HCT116 (cell line): ENCODE results near the gene PHKA2. TPM values are rescaled to one million over a fixed set of nuclear protein-coding genes. Genes with fewer than 3 reads are reported as not detected.

Experiments
- ATAC-seq: fragments of 200-7000 bp; cut with Tn5 transposase; 2 replicates; pipeline ENCODE4 v1.9.1; 2020; ENCODE audit warnings: mild to moderate bottlenecking, moderate library complexity
- BruUV-seq: library from RNA; stranded (reverse); fragments of 400-500 nt; replicated peaks from 2 replicates; lab custom pipeline; 2021; lab: Mats Ljungman, UMichigan
- CTCF ChIA-PET: fragments of 300-600 bp; sonication (Branson Sonifier 250); formaldehyde crosslinking; loops from one replicate; lab custom pipeline; 2021; ENCODE audit warnings: antibody characterized with exemption; lab: Charles Lee
- POLR2A ChIA-PET: fragments of 300-600, 350-600 bp; sonication (Branson Sonifier 250); formaldehyde crosslinking; loops from one replicate; lab custom pipeline; 2021; ENCODE audit warnings: antibody characterized with exemption; lab: Charles Lee
- RAD21 ChIA-PET, 2 experiments: fragments of 300-600 bp; sonication (Branson Sonifier 250); formaldehyde crosslinking; loops; one replicate each; lab custom pipeline; 2023; ENCODE audit warnings: low total read pairs in 2 of 2; ENCODE audit not compliant: uncharacterized antibody in 2 of 2, unreplicated experiment in 2 of 2, low non-redundant PET in 1 of 2; lab: Charles Lee
- DNase-seq: peaks from one replicate; pipeline ENCODE4 v3.0.0-alpha.2; 2010; ENCODE audit warnings: low read depth, low spot score
- H2AFZ ChIP-seq: fragments of 200-600 bp; shearing (Covaris generic), sonication (generic); 2 replicates; pipeline ENCODE4 v1.6.1; 2017; ENCODE audit warnings: low read depth, mixed run types, mixed read lengths, antibody characterized with exemption, low read length; ENCODE audit not compliant: poor library complexity, severe bottlenecking
- H3K27ac ChIP-seq: 2 replicates; pipeline ENCODE4 v1.5.1; 2012; ENCODE audit warnings: low read depth, low read length
- H3K27me3 ChIP-seq: fragments of 200-600 bp; sonication (generic); 2 replicates; pipeline ENCODE4 v1.6.1; 2016; ENCODE audit warnings: mixed run types, low read length, mixed read lengths; ENCODE audit not compliant: insufficient read depth
- H3K36me3 ChIP-seq, 2 experiments: fragments of 200-500 bp in 1 of 2; fragments of 200-600 bp in 1 of 2; sonication (Bioruptor generic) in 1 of 2; sonication (generic) in 1 of 2; 2 replicates each; pipeline versions ENCODE4 v1.5.1 to v1.6.1; 2014 to 2016; ENCODE audit warnings: low read length in 2 of 2, inconsistent platforms in 1 of 2, mixed read lengths in 1 of 2, mixed run types in 1 of 2; ENCODE audit not compliant: insufficient read depth in 2 of 2, control insufficient read depth in 1 of 2
- H3K4me1 ChIP-seq, 2 experiments: fragments of 200-600 bp in 1 of 2; sonication (generic) in 1 of 2; 2 replicates each; pipeline versions ENCODE4 v1.5.1 to v1.6.1; 2012 to 2017; ENCODE audit warnings: low read length in 2 of 2, inconsistent platforms in 1 of 2, mild to moderate bottlenecking in 1 of 2, mixed read lengths in 1 of 2, mixed run types in 1 of 2, moderate library complexity in 1 of 2; ENCODE audit not compliant: insufficient read depth in 2 of 2, control insufficient read depth in 1 of 2
- H3K4me2 ChIP-seq: fragments of 200-600 bp; sonication (generic); 2 replicates; pipeline ENCODE4 v1.6.1; 2017; ENCODE audit warnings: mixed run types, low read length, mixed read lengths
- H3K4me3 ChIP-seq, 2 experiments: fragments of 200-600 bp in 1 of 2; sonication (generic) in 1 of 2; replicated peaks in 1 of 2; 2 replicates each; pipeline ENCODE4 v1.5.1; 2011 to 2016; ENCODE audit warnings: low read length in 2 of 2, control low read depth in 1 of 2, low read depth in 1 of 2, mild to moderate bottlenecking in 1 of 2, mixed read lengths in 1 of 2, mixed run types in 1 of 2
- H3K79me2 ChIP-seq: fragments of 200-600 bp; sonication (generic); 2 replicates; pipeline ENCODE4 v1.6.1; 2017; ENCODE audit warnings: mild to moderate bottlenecking, mixed run types, low read length, moderate library complexity, mixed read lengths; ENCODE audit not compliant: insufficient read depth
- H3K9ac ChIP-seq: fragments of 200-600 bp; sonication (generic); 2 replicates; pipeline ENCODE4 v1.6.1; 2016; ENCODE audit warnings: low read length, mixed read lengths
- H3K9me2 ChIP-seq: fragments of 200-600 bp; sonication (generic), shearing (Covaris generic); 2 replicates; pipeline ENCODE4 v1.6.1; 2017; ENCODE audit warnings: mixed run types, mild to moderate bottlenecking, moderate library complexity; ENCODE audit not compliant: insufficient read depth
- H3K9me3 ChIP-seq, 2 experiments: fragments of 200-500 bp in 1 of 2; fragments of 200-600 bp in 1 of 2; sonication (Bioruptor generic) in 1 of 2; sonication (generic) in 1 of 2; 2 replicates each; pipeline ENCODE4 v1.6.1; 2014 to 2017; ENCODE audit warnings: low read length in 2 of 2, mixed read lengths in 2 of 2, inconsistent platforms in 1 of 2, low read depth in 1 of 2, mild to moderate bottlenecking in 1 of 2, mixed run types in 1 of 2, moderate library complexity in 1 of 2; ENCODE audit not compliant: control insufficient read depth in 1 of 2, insufficient read depth in 1 of 2
- H4K20me1 ChIP-seq: fragments of 200-600 bp; sonication (generic), shearing (Covaris generic); 2 replicates; pipeline ENCODE4 v1.6.1; 2017; ENCODE audit warnings: mixed run types, mild to moderate bottlenecking, moderate library complexity; ENCODE audit not compliant: insufficient read depth
- CBX3 ChIP-seq: IDR thresholded peaks from 2 replicates; pipeline ENCODE4 v1.6.1; 2012; ENCODE audit warnings: low read depth
- EGR1 ChIP-seq: IDR thresholded peaks from 2 replicates; pipeline ENCODE4 v1.6.1; 2012; ENCODE audit warnings: low read depth
- ELF1 ChIP-seq: IDR thresholded peaks from 2 replicates; pipeline ENCODE4 v1.6.1; 2012; ENCODE audit warnings: low read depth, borderline replicate concordance
- EZH2 ChIP-seq: fragments of 200-600 bp; sonication (generic); IDR thresholded peaks from 2 replicates; pipeline ENCODE4 v1.6.1; 2017; ENCODE audit warnings: antibody characterized with exemption, mixed run types
- EZH2phosphoT487 ChIP-seq: fragments of 200-600 bp; IDR thresholded peaks from 2 replicates; pipeline ENCODE4 v1.6.1; 2018; ENCODE audit warnings: antibody characterized with exemption, borderline replicate concordance
- FOSL1 ChIP-seq: IDR thresholded peaks from 2 replicates; pipeline ENCODE4 v1.6.1; 2012; ENCODE audit warnings: low read depth
- JUND ChIP-seq: IDR thresholded peaks from 2 replicates; pipeline ENCODE4 v1.6.1; 2012
- POLR2A ChIP-seq: IDR thresholded peaks from 2 replicates; pipeline ENCODE4 v1.7.0; 2011; ENCODE audit warnings: borderline replicate concordance; ENCODE audit not compliant: insufficient read depth, insufficient read length; ENCODE audit errors: extremely low read depth
- POLR2AphosphoS5 ChIP-seq: IDR thresholded peaks from 2 replicates; pipeline ENCODE4 v1.6.1; 2011; ENCODE audit warnings: mild to moderate bottlenecking, low read depth, low read length, moderate library complexity
- RAD21 ChIP-seq: IDR thresholded peaks from 2 replicates; pipeline ENCODE4 v1.6.1; 2012; ENCODE audit warnings: low read depth, mild to moderate bottlenecking
- SIN3A ChIP-seq: IDR thresholded peaks from 2 replicates; pipeline ENCODE4 v1.6.1; 2012; ENCODE audit warnings: low read depth
- SP1 ChIP-seq: IDR thresholded peaks from 2 replicates; pipeline ENCODE4 v1.6.1; 2012; ENCODE audit warnings: low read depth
- SRF ChIP-seq: IDR thresholded peaks from 2 replicates; pipeline ENCODE4 v1.6.1; 2012; ENCODE audit warnings: low read depth
- TCF7L2 ChIP-seq: IDR thresholded peaks from 2 replicates; pipeline ENCODE4 v1.7.0; 2011; ENCODE audit warnings: borderline replicate concordance, inconsistent platforms; ENCODE audit not compliant: insufficient read depth, insufficient read length; ENCODE audit errors: extremely low read depth
- ZFX ChIP-seq: fragments of 450-650 bp; IDR thresholded peaks from 2 replicates; pipeline ENCODE4 v1.6.1; 2017
- ZNF274 ChIP-seq: fragments of 200-500 bp; sonication (Bioruptor generic); IDR thresholded peaks from 2 replicates; pipeline ENCODE4 v1.6.1; 2014; ENCODE audit warnings: mild to moderate bottlenecking, low read depth, low read length, inconsistent platforms
- intact Hi-C: fragments of 100-400 bp; cut with micrococcal nuclease; formaldehyde crosslinking; loops from 2 replicates; pipeline ENCODE4 v1.10.0; 2022
- total RNA-seq: library from RNA; stranded (reverse); gene quantifications from one replicate; pipeline ENCODE4 v1.2.1, GENCODE V29; 2021; ENCODE audit not compliant: unreplicated experiment
- TF ChIP-seq, protein P1 (sequence below): IDR thresholded peaks from 2 replicates; pipeline ENCODE4 v1.6.1; 2011; ENCODE audit warnings: mild to moderate bottlenecking, low read length, moderate library complexity; ENCODE audit not compliant: insufficient replicate concordance; ENCODE audit errors: extremely low read depth
- TF ChIP-seq, protein P2 (sequence below), 3 experiments: fragments of 200-600 bp in 1 of 3; sonication (generic) in 1 of 3; IDR thresholded peaks in 2 of 3; conservative IDR thresholded peaks in 1 of 3; 2 replicates each; pipeline ENCODE4 v1.5.1; 2012 to 2017; ENCODE audit warnings: low read depth in 2 of 3, low read length in 2 of 3, antibody characterized with exemption in 1 of 3, borderline replicate concordance in 1 of 3, control low read depth in 1 of 3, mild to moderate bottlenecking in 1 of 3, mixed read lengths in 1 of 3, mixed run types in 1 of 3, moderate library complexity in 1 of 3; ENCODE audit not compliant: insufficient read depth in 1 of 3
- TF ChIP-seq, protein P3 (sequence below): IDR thresholded peaks from 2 replicates; pipeline ENCODE4 v1.6.1; 2012
- TF ChIP-seq, protein P4 (sequence below): IDR thresholded peaks from 2 replicates; pipeline ENCODE4 v1.6.1; 2012

PHKA2 gene
- total RNA-seq, 1 experiment from 2014 or later: 23.8 TPM

DNA sequence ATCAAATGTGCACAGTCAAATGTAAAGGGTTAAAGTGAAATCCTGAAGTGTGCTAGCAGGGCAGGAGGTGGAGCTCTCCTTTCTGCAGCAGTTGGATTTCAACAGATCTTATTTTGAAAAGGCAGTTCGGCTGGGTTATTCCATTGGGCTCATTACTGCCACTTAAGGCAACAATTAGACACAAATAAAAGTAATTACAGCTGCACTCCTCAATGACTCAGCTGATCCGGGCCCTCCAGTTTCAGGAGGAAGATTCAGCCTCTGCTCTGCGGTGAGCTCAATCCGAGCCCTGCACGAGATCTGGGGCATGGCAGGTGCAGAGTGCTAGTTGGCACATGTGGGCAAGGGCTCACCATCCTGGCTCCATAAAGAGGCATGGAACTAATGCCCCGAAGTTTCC lies 85.4 kb downstream of the PHKA2 start:
- TF ChIP-seq EGR1: no peak
- TF ChIP-seq, protein P1, sequence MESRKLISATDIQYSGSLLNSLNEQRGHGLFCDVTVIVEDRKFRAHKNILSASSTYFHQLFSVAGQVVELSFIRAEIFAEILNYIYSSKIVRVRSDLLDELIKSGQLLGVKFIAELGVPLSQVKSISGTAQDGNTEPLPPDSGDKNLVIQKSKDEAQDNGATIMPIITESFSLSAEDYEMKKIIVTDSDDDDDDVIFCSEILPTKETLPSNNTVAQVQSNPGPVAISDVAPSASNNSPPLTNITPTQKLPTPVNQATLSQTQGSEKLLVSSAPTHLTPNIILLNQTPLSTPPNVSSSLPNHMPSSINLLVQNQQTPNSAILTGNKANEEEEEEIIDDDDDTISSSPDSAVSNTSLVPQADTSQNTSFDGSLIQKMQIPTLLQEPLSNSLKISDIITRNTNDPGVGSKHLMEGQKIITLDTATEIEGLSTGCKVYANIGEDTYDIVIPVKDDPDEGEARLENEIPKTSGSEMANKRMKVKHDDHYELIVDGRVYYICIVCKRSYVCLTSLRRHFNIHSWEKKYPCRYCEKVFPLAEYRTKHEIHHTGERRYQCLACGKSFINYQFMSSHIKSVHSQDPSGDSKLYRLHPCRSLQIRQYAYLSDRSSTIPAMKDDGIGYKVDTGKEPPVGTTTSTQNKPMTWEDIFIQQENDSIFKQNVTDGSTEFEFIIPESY: no peak
- TF ChIP-seq SIN3A: no peak
- TF ChIP-seq EZH2: no peak
- no peak for TF ChIP-seq FOSL1
- no peak for TF ChIP-seq CBX3
- TF ChIP-seq POLR2AphosphoS5: no peak
- Histone ChIP-seq H3K27ac (no peak overlapping the region), H3K9me3 (no peaks in the 10 kb centered on the region), H2AFZ (no peak overlapping the region), H3K9ac (no peak overlapping the region), H3K9me2 (no peaks in the 10 kb centered on the region), H3K36me3 (no peaks in the 10 kb centered on the region), H3K4me1 (no peaks in the 10 kb centered on the region), H3K4me2 (no peak overlapping the region), H4K20me1 (no peaks in the 10 kb centered on the region), H3K4me3 (no peak overlapping the region), H3K79me2 (no peaks in the 10 kb centered on the region), H3K27me3 (no peaks in the 10 kb centered on the region)
- DNase-seq: no peak
- no peak for ATAC-seq
- ChIA-PET RAD21 (no interaction called here), POLR2A (no interaction called here), CTCF (no interaction called here)
- BruUV-seq: no TSS peak
- intact Hi-C loops: no loop called here

DNA sequence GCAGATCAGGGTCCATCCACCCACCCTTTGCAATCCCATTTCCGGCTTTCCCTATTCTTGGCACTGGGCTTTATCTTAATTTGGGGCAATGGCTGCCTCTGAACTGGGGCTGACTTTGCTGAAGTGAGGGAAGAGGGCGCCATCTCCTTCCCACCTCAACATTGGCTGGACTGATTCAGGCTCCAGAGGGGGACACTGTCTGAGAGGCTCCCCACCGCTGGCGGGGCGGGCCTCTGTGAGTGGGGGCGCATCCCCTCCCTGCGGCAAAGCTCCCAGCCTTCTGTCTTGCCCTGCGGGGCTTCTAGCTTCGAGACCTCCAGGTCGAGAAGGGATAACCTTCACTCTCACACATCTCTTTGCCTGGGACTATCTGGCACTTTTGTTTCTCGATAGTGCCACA lies 85.8 kb downstream of the PHKA2 start:
- CTCF ChIA-PET: no interaction called here
- Histone ChIP-seq H3K4me1 (no peaks in the 10 kb centered on the region), H3K79me2 (no peaks in the 10 kb centered on the region), H3K27ac (no peak overlapping the region), H3K4me2 (no peak overlapping the region), H3K9me2 (no peaks in the 10 kb centered on the region), H4K20me1 (no peaks in the 10 kb centered on the region), H3K36me3 (no peaks in the 10 kb centered on the region), H3K9ac (no peak overlapping the region), H3K4me3 (no peak overlapping the region), H3K27me3 (no peaks in the 10 kb centered on the region), H3K9me3 (no peaks in the 10 kb centered on the region), H2AFZ (no peak overlapping the region)
- POLR2A ChIA-PET: no interaction called here
- ATAC-seq (no peak), DNase-seq (no peak)
- RAD21 ChIA-PET: no interaction called here
- no TSS peak for BruUV-seq
- intact Hi-C loops: no loop called here
- no peak for TF ChIP-seq POLR2A
- TF ChIP-seq RAD21: no peak
- no peak for TF ChIP-seq ZNF274
- no peak for TF ChIP-seq POLR2AphosphoS5
- TF ChIP-seq FOSL1: no peak
- TF ChIP-seq ZFX: no peak
- no peak for TF ChIP-seq SP1
- no peak for TF ChIP-seq ELF1
- TF ChIP-seq, protein P2, sequence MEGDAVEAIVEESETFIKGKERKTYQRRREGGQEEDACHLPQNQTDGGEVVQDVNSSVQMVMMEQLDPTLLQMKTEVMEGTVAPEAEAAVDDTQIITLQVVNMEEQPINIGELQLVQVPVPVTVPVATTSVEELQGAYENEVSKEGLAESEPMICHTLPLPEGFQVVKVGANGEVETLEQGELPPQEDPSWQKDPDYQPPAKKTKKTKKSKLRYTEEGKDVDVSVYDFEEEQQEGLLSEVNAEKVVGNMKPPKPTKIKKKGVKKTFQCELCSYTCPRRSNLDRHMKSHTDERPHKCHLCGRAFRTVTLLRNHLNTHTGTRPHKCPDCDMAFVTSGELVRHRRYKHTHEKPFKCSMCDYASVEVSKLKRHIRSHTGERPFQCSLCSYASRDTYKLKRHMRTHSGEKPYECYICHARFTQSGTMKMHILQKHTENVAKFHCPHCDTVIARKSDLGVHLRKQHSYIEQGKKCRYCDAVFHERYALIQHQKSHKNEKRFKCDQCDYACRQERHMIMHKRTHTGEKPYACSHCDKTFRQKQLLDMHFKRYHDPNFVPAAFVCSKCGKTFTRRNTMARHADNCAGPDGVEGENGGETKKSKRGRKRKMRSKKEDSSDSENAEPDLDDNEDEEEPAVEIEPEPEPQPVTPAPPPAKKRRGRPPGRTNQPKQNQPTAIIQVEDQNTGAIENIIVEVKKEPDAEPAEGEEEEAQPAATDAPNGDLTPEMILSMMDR (IDR thresholded peaks at IDR 0.05 in 2 of 3, conservative IDR thresholded peaks at IDR 0.05 in 1 of 3; ENCODE audit: borderline replicate concordance in 1 of 3, insufficient read depth in 1 of 3, low read depth in 2 of 3, low read length in 2 of 3): no peak
- no peak for TF ChIP-seq JUND
- no peak for TF ChIP-seq SRF
- TF ChIP-seq, protein P3, sequence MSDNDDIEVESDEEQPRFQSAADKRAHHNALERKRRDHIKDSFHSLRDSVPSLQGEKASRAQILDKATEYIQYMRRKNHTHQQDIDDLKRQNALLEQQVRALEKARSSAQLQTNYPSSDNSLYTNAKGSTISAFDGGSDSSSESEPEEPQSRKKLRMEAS: no peak
- TF ChIP-seq, protein P4, sequence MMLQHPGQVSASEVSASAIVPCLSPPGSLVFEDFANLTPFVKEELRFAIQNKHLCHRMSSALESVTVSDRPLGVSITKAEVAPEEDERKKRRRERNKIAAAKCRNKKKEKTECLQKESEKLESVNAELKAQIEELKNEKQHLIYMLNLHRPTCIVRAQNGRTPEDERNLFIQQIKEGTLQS: no peak
- TF ChIP-seq TCF7L2: no peak
- no peak for TF ChIP-seq EZH2phosphoT487
